ENCODE measurements around the gene ILF2. TPM values are rescaled to one million over a fixed set of nuclear protein-coding genes. Genes with fewer than 3 reads are reported as not detected.

Gene ILF2
- total and polyA plus RNA-seq, 4 donors, result 46.7 to 133 (median 111) TPM

DNA sequence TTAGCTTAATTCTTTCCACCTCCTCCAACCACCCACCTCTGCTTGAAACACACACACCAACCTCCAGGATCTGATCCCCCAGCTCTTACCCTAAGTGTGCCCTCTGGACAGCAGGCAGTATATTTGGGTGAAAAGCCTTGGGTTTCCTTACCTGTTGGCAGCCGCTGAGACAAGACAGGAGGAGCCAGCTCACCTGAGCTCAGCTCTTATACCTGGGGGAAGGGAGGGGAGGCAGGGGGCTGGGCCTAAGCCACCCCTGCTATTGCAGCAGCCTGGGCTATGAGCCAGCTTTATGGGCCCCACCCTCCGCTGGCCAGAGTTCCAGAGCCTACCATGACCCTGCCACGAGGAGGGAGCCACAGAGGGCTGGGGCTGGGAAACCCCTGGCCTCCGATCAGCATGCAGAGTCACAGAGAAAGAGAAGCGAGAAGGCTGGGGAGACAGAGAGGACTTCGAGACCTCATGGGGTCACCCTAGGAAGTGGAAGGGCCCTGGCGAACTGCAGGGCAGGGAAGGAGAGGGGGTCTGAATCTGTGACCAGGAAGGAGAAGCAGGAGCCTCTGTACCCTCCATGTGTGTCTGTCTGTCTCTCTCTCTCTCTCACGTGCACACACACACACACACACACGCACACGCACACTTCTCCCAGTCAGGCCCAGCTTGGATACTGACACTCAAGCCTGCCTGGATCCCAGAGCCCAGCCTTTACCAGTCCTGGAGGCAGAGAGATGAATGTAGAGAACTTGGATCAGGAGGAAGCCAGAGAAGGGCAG is 54.5 kb downstream of the ILF2 start, which contains the start of gene S100A14:
Gene S100A14, minus strand, starts transcription at position 182 of the 773 bp plus-strand sequence. CDS start 467 bp downstream, outside the sequence.
- H3K9me3 ChIP-seq (ENCODE audit: control insufficient read depth in 4 of 4, insufficient read depth in 3 of 4, low read length in 3 of 4), result no peaks in the 10 kb centered on the region
- peak within 1 kb of the TSS; percentile 10 for H3K4me3 ChIP-seq
- peak within 1 kb of the TSS in 1 of 2 donors; percentile 26 for H3K9ac ChIP-seq (ENCODE audit: insufficient read depth in 1 of 2, low read length in 2 of 2)
- peak within 1 kb of the TSS; percentile 10 to 49 for H3K27ac ChIP-seq (ENCODE audit: low read depth in 1 of 2, low read length in 1 of 2)
- WGBS, 2 donors, result 52 to 64% methylated on average over 10 of the region's 10 CpGs
- peaks cover 1 to 4% (median 3%) of the 10 kb centered on the region in 4 donors for H3K36me3 ChIP-seq (ENCODE audit: control insufficient read depth in 4 of 4, insufficient read depth in 4 of 4, low read length in 4 of 4)
- ATAC-seq (ENCODE audit: insufficient read depth, low FRiP score) (peak; percentile 48), DNase-seq (peak in 2 of 3 donors; percentile 59 to 67)
- no peaks in the 10 kb centered on the region for H3K27me3 ChIP-seq (ENCODE audit: control insufficient read depth in 3 of 3, insufficient read depth in 3 of 3, low read length in 2 of 3)
- H3K4me1 ChIP-seq (ENCODE audit: control insufficient read depth in 5 of 5, insufficient read depth in 5 of 5, low read length in 5 of 5), result peaks cover 0 to 35% (median 11%) of the 10 kb centered on the region in 5 donors
- TF ChIP-seq, protein P1, sequence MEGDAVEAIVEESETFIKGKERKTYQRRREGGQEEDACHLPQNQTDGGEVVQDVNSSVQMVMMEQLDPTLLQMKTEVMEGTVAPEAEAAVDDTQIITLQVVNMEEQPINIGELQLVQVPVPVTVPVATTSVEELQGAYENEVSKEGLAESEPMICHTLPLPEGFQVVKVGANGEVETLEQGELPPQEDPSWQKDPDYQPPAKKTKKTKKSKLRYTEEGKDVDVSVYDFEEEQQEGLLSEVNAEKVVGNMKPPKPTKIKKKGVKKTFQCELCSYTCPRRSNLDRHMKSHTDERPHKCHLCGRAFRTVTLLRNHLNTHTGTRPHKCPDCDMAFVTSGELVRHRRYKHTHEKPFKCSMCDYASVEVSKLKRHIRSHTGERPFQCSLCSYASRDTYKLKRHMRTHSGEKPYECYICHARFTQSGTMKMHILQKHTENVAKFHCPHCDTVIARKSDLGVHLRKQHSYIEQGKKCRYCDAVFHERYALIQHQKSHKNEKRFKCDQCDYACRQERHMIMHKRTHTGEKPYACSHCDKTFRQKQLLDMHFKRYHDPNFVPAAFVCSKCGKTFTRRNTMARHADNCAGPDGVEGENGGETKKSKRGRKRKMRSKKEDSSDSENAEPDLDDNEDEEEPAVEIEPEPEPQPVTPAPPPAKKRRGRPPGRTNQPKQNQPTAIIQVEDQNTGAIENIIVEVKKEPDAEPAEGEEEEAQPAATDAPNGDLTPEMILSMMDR (IDR thresholded peaks at IDR 0.05; ENCODE audit: control extremely low read depth, extremely low read depth), result no peak

DNA sequence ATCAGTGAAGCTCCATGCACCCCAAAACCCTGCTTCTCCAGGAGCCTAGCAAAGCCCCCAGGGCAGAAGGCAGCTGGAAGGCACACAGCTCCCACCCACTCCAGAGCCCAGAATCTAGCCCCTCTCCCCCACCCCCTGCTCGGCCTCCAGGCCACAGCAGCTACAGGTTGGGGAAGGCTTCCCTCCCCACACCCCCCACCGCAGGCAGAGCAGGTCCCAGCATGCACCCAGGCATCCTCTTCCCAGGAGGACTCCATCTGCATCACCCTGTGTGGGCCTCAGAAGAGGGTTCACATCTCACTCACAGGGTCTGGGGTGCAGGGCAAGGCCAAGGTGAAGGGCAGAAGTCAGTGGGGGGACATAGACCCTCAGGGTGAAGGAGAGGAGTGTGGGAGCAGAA is 55.4 kb downstream of the ILF2 start:
- H3K27ac ChIP-seq (ENCODE audit: low read depth in 1 of 2, low read length in 1 of 2), result peak overlapping the region in 1 of 2 donors; percentile 49
- H3K9ac ChIP-seq (ENCODE audit: insufficient read depth in 1 of 2, low read length in 2 of 2), result no peak overlapping the region
- no peaks in the 10 kb centered on the region for H3K9me3 ChIP-seq (ENCODE audit: control insufficient read depth in 4 of 4, insufficient read depth in 3 of 4, low read length in 3 of 4)
- TF ChIP-seq, protein P1 (IDR thresholded peaks at IDR 0.05; ENCODE audit: control extremely low read depth, extremely low read depth), result no peak
- DNase-seq (no peak), ATAC-seq (ENCODE audit: insufficient read depth, low FRiP score) (no peak)
- peak overlapping the region; percentile 10 for H3K4me3 ChIP-seq
- H3K27me3 ChIP-seq (ENCODE audit: control insufficient read depth in 3 of 3, insufficient read depth in 3 of 3, low read length in 2 of 3), result no peaks in the 10 kb centered on the region
- H3K36me3 ChIP-seq (ENCODE audit: control insufficient read depth in 4 of 4, insufficient read depth in 4 of 4, low read length in 4 of 4), result peaks cover under 1 to 3% (median 2%) of the 10 kb centered on the region in 4 donors
- 82 to 95% methylated on average over 2 of the region's 2 CpGs for whole genome bisulfite sequencing, 2 donors
- H3K4me1 ChIP-seq (ENCODE audit: control insufficient read depth in 5 of 5, insufficient read depth in 5 of 5, low read length in 5 of 5), result peaks cover 5 to 41% (median 19%) of the 10 kb centered on the region in 5 donors

DNA sequence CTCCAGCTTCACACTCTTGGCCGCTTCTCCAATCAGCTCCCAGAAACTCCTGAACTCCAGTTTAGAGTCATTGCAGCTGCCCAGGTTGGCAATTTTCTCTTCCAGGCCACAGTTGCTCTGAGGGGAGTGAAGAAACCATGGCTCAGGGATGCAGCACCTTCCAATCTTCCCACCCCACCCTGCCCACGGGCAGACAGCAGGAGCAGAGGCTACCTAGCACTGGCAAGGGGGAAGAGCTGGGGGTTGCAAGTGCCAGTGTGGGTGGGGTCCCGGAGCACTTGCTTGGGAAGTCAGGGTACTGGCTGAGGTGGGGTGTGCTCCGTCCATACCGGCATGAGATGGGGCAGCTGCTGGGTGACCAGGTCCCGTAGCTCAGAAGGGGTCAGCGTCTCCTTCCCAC is 55.9 kb downstream of the ILF2 start:
- H3K4me1 ChIP-seq (ENCODE audit: control insufficient read depth in 5 of 5, insufficient read depth in 5 of 5, low read length in 5 of 5), result peaks cover 5 to 46% (median 24%) of the 10 kb centered on the region in 5 donors
- ATAC-seq (ENCODE audit: insufficient read depth, low FRiP score) (no peak), DNase-seq (no peak)
- no peak overlapping the region for H3K4me3 ChIP-seq
- no peak overlapping the region for H3K9ac ChIP-seq (ENCODE audit: insufficient read depth in 1 of 2, low read length in 2 of 2)
- no peaks in the 10 kb centered on the region for H3K27me3 ChIP-seq (ENCODE audit: control insufficient read depth in 3 of 3, insufficient read depth in 3 of 3, low read length in 2 of 3)
- no peaks in the 10 kb centered on the region for H3K9me3 ChIP-seq (ENCODE audit: control insufficient read depth in 4 of 4, insufficient read depth in 3 of 4, low read length in 3 of 4)
- peak overlapping the region in 1 of 2 donors; percentile 60 for H3K27ac ChIP-seq (ENCODE audit: low read depth in 1 of 2, low read length in 1 of 2)
- H3K36me3 ChIP-seq (ENCODE audit: control insufficient read depth in 4 of 4, insufficient read depth in 4 of 4, low read length in 4 of 4), result peaks cover 0 to 3% (median 2%) of the 10 kb centered on the region in 4 donors
- TF ChIP-seq, protein P1 (IDR thresholded peaks at IDR 0.05; ENCODE audit: control extremely low read depth, extremely low read depth), result no peak
- WGBS, 2 donors, result 84 to 96% methylated on average over 7 of the region's 7 CpGs
